Parathyroid adenoma (tissue), 2 donors: ENCODE data around the gene TIGAR.
A peak's percentile ranks its signal among the peaks of the same experiment; 100 is the strongest.

Experiments used
- H2AFZ ChIP-seq: fragments of 300-600 bp; sonication (generic); one replicate; pipeline ENCODE4 v1.7.0; 2017; ENCODE audit warnings: antibody characterized with exemption, mild to moderate bottlenecking
- H3K27ac ChIP-seq: fragments of 300-600 bp; sonication (generic); one replicate; pipeline ENCODE4 v1.7.0; 2017
- H3K27me3 ChIP-seq: fragments of 300-600 bp; sonication (generic); one replicate; pipeline ENCODE4 v1.7.0; 2017; ENCODE audit warnings: low read length; ENCODE audit not compliant: control insufficient read depth, insufficient read depth
- H3K36me3 ChIP-seq: fragments of 300-600 bp; sonication (generic); one replicate; pipeline ENCODE4 v1.7.0; 2017; ENCODE audit warnings: low read length; ENCODE audit not compliant: control insufficient read depth, insufficient read depth
- H3K4me1 ChIP-seq: fragments of 300-600 bp; sonication (generic); one replicate; pipeline ENCODE4 v1.7.0; 2017; ENCODE audit warnings: control low read depth
- H3K4me2 ChIP-seq: fragments of 300-600 bp; sonication (generic); one replicate; pipeline ENCODE4 v1.7.0; 2017; ENCODE audit warnings: low read length
- H3K4me3 ChIP-seq: fragments of 300-600 bp; sonication (generic); one replicate; pipeline ENCODE4 v1.7.0; 2017; ENCODE audit warnings: low read depth, low read length
- H3K79me2 ChIP-seq: fragments of 300-600 bp; sonication (generic); one replicate; pipeline ENCODE4 v1.7.0; 2017; ENCODE audit warnings: control low read depth
- H3K9ac ChIP-seq: fragments of 300-600 bp; sonication (generic); one replicate; pipeline ENCODE4 v1.7.0; 2017; ENCODE audit warnings: mild to moderate bottlenecking
- H3K9me3 ChIP-seq: fragments of 300-600 bp; sonication (generic); one replicate; pipeline ENCODE4 v1.7.0; 2017; ENCODE audit warnings: low read length; ENCODE audit not compliant: control insufficient read depth
- CTCF ChIP-seq: fragments of 300-600 bp; sonication (generic); IDR thresholded peaks from one replicate; pipeline ENCODE4 v1.7.0; 2017; ENCODE audit warnings: antibody characterized with exemption, mild to moderate bottlenecking
- donor health status: primary hyperparathyroidism.

TIGAR gene

GRCh38 chr12:4289231-4289878 lies 31.7 kb upstream of the TIGAR start:
- Histone ChIP-seq H3K27me3 (no peaks in the 10 kb centered on the region), H3K79me2 (peaks cover 30% of the 10 kb centered on the region), H3K4me2 (peak overlapping the region; percentile 6), H3K4me3 (no peak overlapping the region), H3K9me3 (no peaks in the 10 kb centered on the region), H3K36me3 (no peaks in the 10 kb centered on the region), H3K9ac (no peak overlapping the region), H3K4me1 (peaks cover 22% of the 10 kb centered on the region), H2AFZ (peak overlapping the region; percentile 49), H3K27ac (peak overlapping the region; percentile 77)
- TF ChIP-seq CTCF: no peak

GRCh38 chr12:4289998-4290790 lies 30.8 kb upstream of the TIGAR start:
- Histone ChIP-seq H3K36me3 (no peaks in the 10 kb centered on the region), H2AFZ (peak overlapping the region; percentile 49), H3K27me3 (no peaks in the 10 kb centered on the region), H3K4me3 (no peak overlapping the region), H3K9ac (no peak overlapping the region), H3K4me1 (peaks cover 22% of the 10 kb centered on the region), H3K9me3 (no peaks in the 10 kb centered on the region), H3K27ac (peak overlapping the region; percentile 77), H3K4me2 (peak overlapping the region; percentile 41), H3K79me2 (peaks cover 36% of the 10 kb centered on the region)
- TF ChIP-seq CTCF: no peak

GRCh38 chr12:4292341-4293073 lies 28.5 kb upstream of the TIGAR start:
- Histone ChIP-seq H3K4me2 (no peak overlapping the region), H3K27me3 (no peaks in the 10 kb centered on the region), H3K9ac (no peak overlapping the region), H3K9me3 (no peaks in the 10 kb centered on the region), H3K36me3 (no peaks in the 10 kb centered on the region), H3K79me2 (peaks cover 35% of the 10 kb centered on the region), H3K4me1 (peaks cover 22% of the 10 kb centered on the region), H3K4me3 (no peak overlapping the region), H3K27ac (no peak overlapping the region), H2AFZ (no peak overlapping the region)
- TF ChIP-seq CTCF: no peak

GRCh38 chr12:4293299-4293965 lies 27.6 kb upstream of the TIGAR start:
- H3K4me2 ChIP-seq: no peak overlapping the region
- no peaks in the 10 kb centered on the region for H3K9me3 ChIP-seq
- H2AFZ ChIP-seq: no peak overlapping the region
- H3K27ac ChIP-seq: no peak overlapping the region
- H3K79me2 ChIP-seq: peaks cover 35% of the 10 kb centered on the region
- H3K27me3 ChIP-seq: no peaks in the 10 kb centered on the region
- H3K9ac ChIP-seq: no peak overlapping the region
- no peak for TF ChIP-seq CTCF
- no peaks in the 10 kb centered on the region for H3K36me3 ChIP-seq
- H3K4me1 ChIP-seq: peaks cover 19% of the 10 kb centered on the region
- no peak overlapping the region for H3K4me3 ChIP-seq
